Measurements from ENCODE around the gene PANK2.

DNA sequence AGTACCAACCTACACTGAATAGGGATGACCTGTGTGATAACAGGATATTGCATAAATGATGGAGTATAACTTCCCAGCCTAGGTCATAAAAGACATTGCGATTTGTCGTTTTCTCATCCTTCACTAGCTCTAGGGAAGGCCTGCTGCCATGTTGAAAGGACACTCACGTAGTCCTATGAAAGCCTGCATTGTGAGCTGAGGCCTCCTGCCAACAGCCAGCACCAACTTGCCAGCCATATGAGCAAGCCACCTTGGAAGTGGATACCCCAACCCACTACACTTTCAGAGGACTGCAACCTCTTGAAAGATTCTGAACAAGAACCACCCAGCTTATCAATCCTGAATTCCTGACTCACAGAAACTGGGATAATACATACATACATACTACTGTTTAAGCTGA is 3.5 kb upstream of the PANK2 start:
- TF ChIP-seq CTCF (IDR thresholded peaks at IDR 0.05) (no peak), POLR2A (IDR thresholded peaks at IDR 0.05) (no peak)

Measured in body of pancreas (tissue), 4 donors.